ENCODE measurements around the gene MMP15. TPM values are rescaled to one million over a fixed set of nuclear protein-coding genes. Genes with fewer than 3 reads are reported as not detected.
A peak's percentile ranks its signal among the peaks of the same experiment; 100 is the strongest.

The MMP15 gene
- total and polyA plus RNA-seq, 2 of the 13 experiments (the other 11 are each of a cell fraction or from before 2014, with no cell fraction given), result 35.2 to 44.9 TPM

DNA sequence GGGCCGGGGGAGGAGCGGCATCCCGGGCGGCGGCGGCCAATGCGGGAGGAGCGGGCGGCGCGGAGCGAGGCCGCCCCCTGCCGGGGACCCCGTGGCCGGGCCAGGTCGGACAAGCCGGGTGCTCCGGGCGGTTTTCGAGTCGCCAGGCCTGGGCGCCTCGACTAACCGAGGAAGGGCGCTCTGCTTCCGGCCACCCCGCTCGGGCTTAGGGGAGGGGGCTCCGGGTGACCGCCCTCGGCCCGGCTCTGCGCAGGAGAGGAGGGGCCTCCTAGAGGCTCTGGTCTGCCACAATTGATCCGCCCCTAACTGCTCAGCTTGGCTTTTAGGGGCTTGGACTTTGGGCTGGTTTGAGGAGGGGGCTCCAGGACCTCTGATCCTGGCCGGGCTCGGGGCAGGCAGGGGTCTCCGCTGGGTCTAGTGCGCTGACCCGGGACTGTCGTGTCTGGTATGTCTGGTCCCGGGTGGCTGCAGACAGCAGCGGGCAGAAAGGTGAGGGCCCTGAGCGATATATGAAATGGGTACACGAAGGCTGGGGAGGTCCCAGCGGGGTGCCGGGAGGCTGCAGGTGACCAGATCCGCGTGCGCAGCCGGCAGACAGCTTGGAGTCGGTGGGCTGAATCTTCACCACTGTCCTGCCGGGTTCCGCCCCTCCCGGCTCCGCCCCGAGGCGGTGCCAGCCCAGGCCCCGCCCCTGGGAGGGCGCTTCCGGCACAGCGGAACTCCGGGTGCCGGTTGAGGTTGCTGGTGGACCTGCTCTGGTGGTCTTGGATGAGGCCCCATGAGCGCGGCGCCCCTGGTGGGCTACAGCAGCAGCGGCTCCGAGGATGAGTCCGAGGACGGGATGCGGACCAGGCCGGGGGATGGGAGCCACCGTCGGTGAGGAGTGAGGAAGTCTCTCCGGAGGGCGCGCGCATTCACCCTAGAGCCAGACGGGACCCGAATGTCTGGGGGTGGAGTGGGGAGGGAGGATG is 24.6 kb upstream of the MMP15 start, which contains the start of gene USB1 (continued):
- TF ChIP-seq ATRX (CRISPR knock-in tag; IDR thresholded peaks at IDR 0.05; ENCODE audit: borderline replicate concordance) (no peak), ZNF749 (CRISPR knock-in tag; IDR thresholded peaks at IDR 0.05; ENCODE audit: borderline replicate concordance) (peak; percentile 31; the same call in 1 of the 2 replicates), RAD21 (CRISPR knock-in tag; IDR thresholded peaks at IDR 0.05) (peak; percentile 85), STAG1 (CRISPR knock-in tag; IDR thresholded peaks at IDR 0.05) (peak; percentile 75), HNRNPH1 (optimal IDR thresholded peaks at IDR 0.05; ENCODE audit: low read depth, low read length) (no peak), THAP11 (CRISPR knock-in tag; IDR thresholded peaks at IDR 0.05) (peak; percentile 66; the same call in 1 of the 2 replicates), XRCC5 (optimal IDR thresholded peaks at IDR 0.05; ENCODE audit: low read length) (peak; percentile 78), ZNF253 (CRISPR knock-in tag; IDR thresholded peaks at IDR 0.05; ENCODE audit: borderline replicate concordance) (peak; percentile 56; the same call in 1 of the 2 replicates), RFX3 (CRISPR knock-in tag; IDR thresholded peaks at IDR 0.05) (no peak), ZNF446 (CRISPR knock-in tag; IDR thresholded peaks at IDR 0.05) (no peak), NR2C2 (CRISPR knock-in tag; IDR thresholded peaks at IDR 0.05; ENCODE audit: borderline replicate concordance) (peak; percentile 53; the same call in 1 of the 2 replicates), BCL6 (CRISPR knock-in tag; IDR thresholded peaks at IDR 0.05) (no peak), KDM2A (CRISPR knock-in tag; IDR thresholded peaks at IDR 0.05; ENCODE audit: borderline replicate concordance, low read depth) (peak; percentile 75), HOXA7 (CRISPR knock-in tag; IDR thresholded peaks at IDR 0.05) (no peak), CBFB (CRISPR knock-in tag; IDR thresholded peaks at IDR 0.05) (peak; percentile 45), EEA1 (CRISPR knock-in tag; IDR thresholded peaks at IDR 0.05; ENCODE audit: borderline replicate concordance) (no peak), NCOA1 (CRISPR knock-in tag; IDR thresholded peaks at IDR 0.05) (no peak), ZNF350 (CRISPR knock-in tag; IDR thresholded peaks at IDR 0.05; ENCODE audit: borderline replicate concordance, low read depth) (peak; percentile 83)
- TF ChIP-seq, protein P1, sequence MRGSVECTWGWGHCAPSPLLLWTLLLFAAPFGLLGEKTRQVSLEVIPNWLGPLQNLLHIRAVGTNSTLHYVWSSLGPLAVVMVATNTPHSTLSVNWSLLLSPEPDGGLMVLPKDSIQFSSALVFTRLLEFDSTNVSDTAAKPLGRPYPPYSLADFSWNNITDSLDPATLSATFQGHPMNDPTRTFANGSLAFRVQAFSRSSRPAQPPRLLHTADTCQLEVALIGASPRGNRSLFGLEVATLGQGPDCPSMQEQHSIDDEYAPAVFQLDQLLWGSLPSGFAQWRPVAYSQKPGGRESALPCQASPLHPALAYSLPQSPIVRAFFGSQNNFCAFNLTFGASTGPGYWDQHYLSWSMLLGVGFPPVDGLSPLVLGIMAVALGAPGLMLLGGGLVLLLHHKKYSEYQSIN (CRISPR knock-in tag; IDR thresholded peaks at IDR 0.05; ENCODE audit: borderline replicate concordance), result no peak
- TF ChIP-seq, protein P2, sequence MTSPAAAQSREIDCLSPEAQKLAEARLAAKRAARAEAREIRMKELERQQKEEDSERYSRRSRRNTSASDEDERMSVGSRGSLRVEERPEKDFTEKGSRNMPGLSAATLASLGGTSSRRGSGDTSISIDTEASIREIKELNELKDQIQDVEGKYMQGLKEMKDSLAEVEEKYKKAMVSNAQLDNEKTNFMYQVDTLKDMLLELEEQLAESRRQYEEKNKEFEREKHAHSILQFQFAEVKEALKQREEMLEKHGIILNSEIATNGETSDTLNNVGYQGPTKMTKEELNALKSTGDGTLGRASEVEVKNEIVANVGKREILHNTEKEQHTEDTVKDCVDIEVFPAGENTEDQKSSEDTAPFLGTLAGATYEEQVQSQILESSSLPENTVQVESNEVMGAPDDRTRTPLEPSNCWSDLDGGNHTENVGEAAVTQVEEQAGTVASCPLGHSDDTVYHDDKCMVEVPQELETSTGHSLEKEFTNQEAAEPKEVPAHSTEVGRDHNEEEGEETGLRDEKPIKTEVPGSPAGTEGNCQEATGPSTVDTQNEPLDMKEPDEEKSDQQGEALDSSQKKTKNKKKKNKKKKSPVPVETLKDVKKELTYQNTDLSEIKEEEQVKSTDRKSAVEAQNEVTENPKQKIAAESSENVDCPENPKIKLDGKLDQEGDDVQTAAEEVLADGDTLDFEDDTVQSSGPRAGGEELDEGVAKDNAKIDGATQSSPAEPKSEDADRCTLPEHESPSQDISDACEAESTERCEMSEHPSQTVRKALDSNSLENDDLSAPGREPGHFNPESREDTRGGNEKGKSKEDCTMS (CRISPR knock-in tag; conservative IDR thresholded peaks at IDR 0.05), result no peak
- TF ChIP-seq, protein P3, sequence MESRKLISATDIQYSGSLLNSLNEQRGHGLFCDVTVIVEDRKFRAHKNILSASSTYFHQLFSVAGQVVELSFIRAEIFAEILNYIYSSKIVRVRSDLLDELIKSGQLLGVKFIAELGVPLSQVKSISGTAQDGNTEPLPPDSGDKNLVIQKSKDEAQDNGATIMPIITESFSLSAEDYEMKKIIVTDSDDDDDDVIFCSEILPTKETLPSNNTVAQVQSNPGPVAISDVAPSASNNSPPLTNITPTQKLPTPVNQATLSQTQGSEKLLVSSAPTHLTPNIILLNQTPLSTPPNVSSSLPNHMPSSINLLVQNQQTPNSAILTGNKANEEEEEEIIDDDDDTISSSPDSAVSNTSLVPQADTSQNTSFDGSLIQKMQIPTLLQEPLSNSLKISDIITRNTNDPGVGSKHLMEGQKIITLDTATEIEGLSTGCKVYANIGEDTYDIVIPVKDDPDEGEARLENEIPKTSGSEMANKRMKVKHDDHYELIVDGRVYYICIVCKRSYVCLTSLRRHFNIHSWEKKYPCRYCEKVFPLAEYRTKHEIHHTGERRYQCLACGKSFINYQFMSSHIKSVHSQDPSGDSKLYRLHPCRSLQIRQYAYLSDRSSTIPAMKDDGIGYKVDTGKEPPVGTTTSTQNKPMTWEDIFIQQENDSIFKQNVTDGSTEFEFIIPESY (CRISPR knock-in tag; IDR thresholded peaks at IDR 0.05), result 0 out of 2 replicates have a peak, but pooled peaks have one; percentile 9
- TF ChIP-seq, protein P4, sequence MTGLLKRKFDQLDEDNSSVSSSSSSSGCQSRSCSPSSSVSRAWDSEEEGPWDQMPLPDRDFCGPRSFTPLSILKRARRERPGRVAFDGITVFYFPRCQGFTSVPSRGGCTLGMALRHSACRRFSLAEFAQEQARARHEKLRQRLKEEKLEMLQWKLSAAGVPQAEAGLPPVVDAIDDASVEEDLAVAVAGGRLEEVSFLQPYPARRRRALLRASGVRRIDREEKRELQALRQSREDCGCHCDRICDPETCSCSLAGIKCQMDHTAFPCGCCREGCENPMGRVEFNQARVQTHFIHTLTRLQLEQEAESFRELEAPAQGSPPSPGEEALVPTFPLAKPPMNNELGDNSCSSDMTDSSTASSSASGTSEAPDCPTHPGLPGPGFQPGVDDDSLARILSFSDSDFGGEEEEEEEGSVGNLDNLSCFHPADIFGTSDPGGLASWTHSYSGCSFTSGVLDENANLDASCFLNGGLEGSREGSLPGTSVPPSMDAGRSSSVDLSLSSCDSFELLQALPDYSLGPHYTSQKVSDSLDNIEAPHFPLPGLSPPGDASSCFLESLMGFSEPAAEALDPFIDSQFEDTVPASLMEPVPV (CRISPR knock-in tag; IDR thresholded peaks at IDR 0.05), result peak; percentile 56; the same call in 1 of the 2 replicates

All from HepG2 (cell line).